ENCODE measurements around the gene CHAF1A.

The CHAF1A gene

DNA sequence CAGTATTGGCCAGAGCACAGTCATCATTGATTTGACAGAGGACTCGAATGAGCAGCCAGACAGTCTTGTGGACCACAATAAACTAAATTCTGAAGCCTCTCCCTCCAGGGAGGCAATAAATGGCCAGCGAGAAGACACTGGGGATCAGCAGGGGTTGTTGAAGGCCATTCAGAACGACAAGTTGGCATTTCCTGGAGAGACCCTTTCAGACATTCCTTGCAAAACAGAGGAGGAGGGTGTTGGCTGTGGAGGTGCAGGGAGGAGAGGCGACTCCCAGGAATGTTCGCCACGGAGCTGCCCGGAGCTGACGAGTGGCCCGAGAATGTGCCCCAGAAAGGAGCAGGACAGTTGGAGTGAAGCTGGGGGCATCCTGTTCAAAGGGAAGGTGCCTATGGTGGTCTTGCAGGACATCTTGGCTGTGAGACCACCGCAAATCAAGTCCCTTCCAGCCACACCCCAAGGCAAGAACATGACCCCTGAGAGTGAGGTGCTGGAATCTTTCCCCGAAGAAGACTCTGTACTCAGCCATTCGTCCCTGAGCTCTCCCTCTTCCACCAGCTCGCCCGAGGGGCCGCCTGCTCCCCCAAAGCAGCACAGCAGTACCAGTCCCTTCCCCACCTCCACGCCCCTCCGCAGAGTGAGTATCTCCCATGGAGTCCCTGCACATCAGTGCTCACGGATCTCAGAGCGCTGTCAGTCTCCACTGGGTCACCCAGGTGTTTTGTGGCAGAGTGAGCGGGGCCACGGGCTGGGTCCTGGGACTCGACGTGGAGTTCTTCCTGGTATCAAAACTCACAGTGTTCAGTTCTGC lies 6.9 kb downstream of the CHAF1A start:
- no peak for TF ChIP-seq CTCF (IDR thresholded peaks at IDR 0.05)

GRCh38 chr19:4413588-4413987 lies 11.1 kb downstream of the CHAF1A start:
- no peak for TF ChIP-seq CTCF (IDR thresholded peaks at IDR 0.05)

GRCh38 chr19:4414144-4414799 lies 11.8 kb downstream of the CHAF1A start:
- no peak for TF ChIP-seq CTCF (IDR thresholded peaks at IDR 0.05)

GRCh38 chr19:4414800-4415321 lies 12.4 kb downstream of the CHAF1A start:
- TF ChIP-seq CTCF (IDR thresholded peaks at IDR 0.05), result no peak

DNA sequence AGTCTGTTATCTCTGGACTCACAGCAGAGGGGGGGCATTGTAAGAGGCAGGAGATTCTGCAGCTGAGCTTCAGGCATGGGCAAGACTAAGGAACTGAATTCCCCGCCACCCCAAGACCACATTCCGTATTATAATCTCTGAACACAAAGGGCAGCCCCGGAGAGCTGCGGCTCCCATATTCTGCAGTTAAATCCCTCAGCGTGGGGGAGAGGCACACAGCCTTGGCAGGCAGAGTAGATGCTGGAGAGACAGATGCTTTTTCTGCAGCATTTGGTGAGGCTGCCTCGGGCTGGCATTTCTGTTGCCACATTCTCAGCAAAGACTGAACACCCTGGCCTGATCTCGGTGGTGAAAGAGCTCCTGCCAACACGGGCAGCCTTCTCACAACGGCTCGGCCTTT lies 12.9 kb downstream of the CHAF1A start:
- no peak for TF ChIP-seq CTCF (IDR thresholded peaks at IDR 0.05)

- no peak for TF ChIP-seq CTCF (IDR thresholded peaks at IDR 0.05)
Observed at GRCh38 chr19:4416268-4416667, 13.8 kb downstream of the CHAF1A start.

DNA sequence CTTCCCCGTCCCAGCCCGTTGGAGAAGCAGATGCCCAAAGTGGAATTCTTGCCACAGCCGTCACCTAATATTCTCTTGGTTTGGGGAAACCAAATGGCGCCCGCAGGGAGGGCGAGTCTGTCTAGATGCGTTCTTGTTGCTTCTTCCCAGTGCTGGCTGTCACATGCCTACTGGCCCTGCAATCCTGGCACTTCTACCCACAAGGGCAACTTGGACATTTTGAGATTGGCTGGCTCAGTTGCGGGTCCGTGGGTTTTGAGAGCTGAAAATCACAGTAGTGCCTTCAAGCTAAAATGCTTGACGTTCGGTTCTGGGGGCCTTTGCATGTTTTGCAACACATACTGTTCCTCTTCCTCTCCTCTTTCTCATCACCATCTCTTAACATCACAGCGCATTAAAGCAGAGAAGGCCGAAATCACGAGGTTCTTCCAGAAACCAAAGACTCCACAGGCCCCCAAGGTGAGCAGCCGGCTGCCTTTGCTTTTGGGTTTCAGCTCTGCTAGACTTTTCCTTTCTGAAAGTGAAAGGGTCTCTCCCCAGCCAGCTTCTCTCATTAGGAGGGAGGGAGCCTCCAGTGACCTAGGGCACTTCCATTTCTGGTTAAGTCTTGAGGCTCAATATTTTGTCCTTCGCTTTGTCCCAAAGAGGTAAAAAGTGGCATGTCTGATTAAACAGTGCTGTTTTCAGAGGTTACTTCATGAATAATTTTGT lies 21.1 kb downstream of the CHAF1A start:
- no peak for TF ChIP-seq CTCF (IDR thresholded peaks at IDR 0.05)

Data from LNCAP (cell line).